Aorta (tissue), 5 donors: ENCODE data around the gene DAPK1. TPM values are rescaled to one million over a fixed set of nuclear protein-coding genes. Genes with fewer than 3 reads are reported as not detected.

Source experiments
- ATAC-seq: fragments of 200-7000 bp; cut with Tn5 transposase; one replicate; pipeline ENCODE4 v1.9.1; 2022; ENCODE audit warnings: moderate library complexity; ENCODE audit not compliant: low FRiP score
- DNase-seq, 2 donors: peaks; one replicate each; pipeline ENCODE4 v3.0.0-alpha.2; 2020
- H3K27ac ChIP-seq, 2 donors: one replicate each; pipeline ENCODE4 v1.5.1; 2013; ENCODE audit warnings: low read length in 2 of 2, mild to moderate bottlenecking in 2 of 2, moderate library complexity in 2 of 2, control low read depth in 1 of 2, inconsistent platforms in 1 of 2, low read depth in 1 of 2
- H3K27me3 ChIP-seq, 2 donors: one replicate each; pipeline ENCODE4 v1.6.1; 2013; ENCODE audit warnings: control low read depth in 1 of 2, low read length in 1 of 2, mild to moderate bottlenecking in 1 of 2, moderate library complexity in 1 of 2; ENCODE audit not compliant: insufficient read depth in 2 of 2, control insufficient read depth in 1 of 2
- H3K36me3 ChIP-seq, 2 donors: one replicate each; pipeline ENCODE4 v1.6.1; 2013; ENCODE audit warnings: control low read depth in 1 of 2, low read length in 1 of 2, mild to moderate bottlenecking in 1 of 2; ENCODE audit not compliant: insufficient read depth in 2 of 2, control insufficient read depth in 1 of 2
- H3K4me1 ChIP-seq, 2 donors: one replicate each; pipeline ENCODE4 v1.6.1; 2013; ENCODE audit warnings: low read length in 2 of 2, control low read depth in 1 of 2, mild to moderate bottlenecking in 1 of 2, moderate library complexity in 1 of 2; ENCODE audit not compliant: insufficient read depth in 2 of 2, control insufficient read depth in 1 of 2
- H3K4me3 ChIP-seq, 2 donors: one replicate each; pipeline ENCODE4 v1.5.1; 2013; ENCODE audit warnings: low read length in 2 of 2, control low read depth in 1 of 2, mild to moderate bottlenecking in 1 of 2
- H3K9me3 ChIP-seq: one replicate; pipeline ENCODE4 v1.6.1; 2013; ENCODE audit warnings: mild to moderate bottlenecking, low read length; ENCODE audit not compliant: control insufficient read depth
- WGBS, 2 donors: extraction: QIAGEN DNeasy Blood & Tissue Kit; methylation state at CpG; one replicate each; pipeline ENCODE4 v1.1.7; 2013; 5-methylcytosine and 5-hydroxymethylcytosine counted together
- intact Hi-C, 2 donors: fragments of 100-400 bp; cut with DNase I; formaldehyde crosslinking; loops; one replicate each; pipeline versions ENCODE4 v1.14.2 to v1.15.0; 2022
- polyA plus RNA-seq, 2 donors: library from polyadenylated mRNA; stranded (reverse); fragments of 200-250 nt; gene quantifications; one replicate each; pipeline ENCODE4 v1.2.3, GENCODE V29; 2013
- total RNA-seq, 2 donors: library from RNA; stranded (reverse); fragmentation: NEBNext Ultra II Directional; extraction: Animal tissue kit (Norgen Biotek cat#: 25700); gene quantifications; one replicate each; pipeline ENCODE4 v1.2.1, GENCODE V29; 2021
- donor health status: healthy with polysubstance abuse.
- donor health status: Bipolar disorder and iron deficiency.
- donor health status: DM: no; HTN: no; CAD: no.
- donor health status: DM: no; HTN: no; CAD: no.
- donor health status: DM: yes; HTN: yes; CAD: no.

Gene DAPK1
- total and polyA plus RNA-seq, 4 donors, result 6.5 to 41.7 (median 21.7) TPM

DNA sequence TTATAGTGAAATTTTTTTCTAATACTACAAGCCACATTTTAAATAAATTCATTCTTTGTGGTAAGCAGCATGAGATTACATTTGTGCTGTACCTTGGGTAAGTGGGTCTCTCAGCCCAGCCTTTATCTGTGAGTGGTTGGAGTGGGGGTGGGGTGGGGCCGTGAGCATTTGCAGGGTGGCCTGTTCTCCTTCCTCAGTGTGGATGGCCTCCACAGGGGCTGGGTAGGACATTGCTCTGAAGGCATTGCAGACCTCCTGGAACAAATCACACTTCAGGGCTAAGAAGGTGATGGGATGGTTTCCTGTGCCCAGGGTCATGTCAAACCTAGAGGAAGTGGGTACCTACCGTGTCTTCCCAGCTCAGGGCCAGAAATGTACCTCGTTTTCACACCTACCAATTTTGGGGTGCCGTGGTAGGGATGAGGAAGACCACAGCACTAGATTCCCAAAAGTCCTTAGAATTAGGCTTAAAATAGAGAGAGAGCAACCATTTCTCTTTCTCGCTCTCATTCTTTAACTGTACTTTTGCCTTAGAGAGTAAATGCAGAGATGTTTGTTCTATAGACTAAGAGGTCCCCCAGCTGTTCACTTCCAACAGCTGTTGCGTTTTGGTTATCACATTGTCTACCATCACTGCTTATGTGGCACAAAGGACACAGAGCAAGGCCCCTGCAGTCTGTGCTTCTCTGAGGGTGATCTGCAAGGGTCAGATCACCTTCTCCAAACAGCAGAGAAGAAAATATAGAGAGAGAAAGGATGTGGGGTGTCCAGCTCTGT lies 144.9 kb downstream of the DAPK1 start:
- Histone ChIP-seq H3K36me3 (no peaks in the 10 kb centered on the region), H3K4me1 (no peaks in the 10 kb centered on the region), H3K27me3 (no peaks in the 10 kb centered on the region), H3K9me3 (no peaks in the 10 kb centered on the region), H3K27ac (no peak overlapping the region), H3K4me3 (no peak overlapping the region)
- intact Hi-C loops, result no loop called here
- DNase-seq (no peak), ATAC-seq (no peak)
- 90% methylated on average over 6 of the region's 6 CpGs for whole genome bisulfite sequencing, 2 donors

DNA sequence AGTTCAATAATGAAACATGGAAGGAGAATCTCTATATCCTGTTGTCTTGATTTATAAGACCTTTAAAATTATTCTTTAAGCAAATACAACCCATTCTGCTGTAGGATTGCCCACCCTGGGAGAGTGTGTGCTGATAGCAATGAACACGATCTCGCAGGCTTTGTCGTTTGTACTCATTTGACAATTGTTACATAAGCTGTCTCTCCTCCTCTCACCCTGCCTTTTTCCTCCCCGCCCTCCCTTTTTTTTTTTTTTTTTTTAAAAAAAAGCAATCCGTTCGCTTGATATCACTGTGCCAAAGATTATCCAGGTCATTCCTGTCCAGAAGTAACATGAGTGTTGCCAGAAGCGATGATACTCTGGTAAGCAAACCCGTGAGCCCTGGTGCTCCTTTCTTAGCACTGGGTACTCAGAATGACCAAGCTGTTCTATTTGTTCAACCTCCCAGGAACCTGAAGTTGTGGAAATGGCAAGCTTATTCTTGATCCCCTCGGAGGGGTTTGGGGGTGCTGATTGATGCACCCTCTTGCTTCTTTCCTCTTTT lies 145.5 kb downstream of the DAPK1 start:
- no peak for DNase-seq
- Histone ChIP-seq H3K36me3 (no peaks in the 10 kb centered on the region), H3K27me3 (no peaks in the 10 kb centered on the region), H3K4me1 (no peaks in the 10 kb centered on the region), H3K9me3 (no peaks in the 10 kb centered on the region), H3K27ac (no peak overlapping the region), H3K4me3 (no peak overlapping the region)
- no peak for ATAC-seq
- WGBS, 2 donors, result 45 to 54% methylated on average over 8 to 9 of the region's 9 CpGs
- intact Hi-C loops, result no loop called here

DNA sequence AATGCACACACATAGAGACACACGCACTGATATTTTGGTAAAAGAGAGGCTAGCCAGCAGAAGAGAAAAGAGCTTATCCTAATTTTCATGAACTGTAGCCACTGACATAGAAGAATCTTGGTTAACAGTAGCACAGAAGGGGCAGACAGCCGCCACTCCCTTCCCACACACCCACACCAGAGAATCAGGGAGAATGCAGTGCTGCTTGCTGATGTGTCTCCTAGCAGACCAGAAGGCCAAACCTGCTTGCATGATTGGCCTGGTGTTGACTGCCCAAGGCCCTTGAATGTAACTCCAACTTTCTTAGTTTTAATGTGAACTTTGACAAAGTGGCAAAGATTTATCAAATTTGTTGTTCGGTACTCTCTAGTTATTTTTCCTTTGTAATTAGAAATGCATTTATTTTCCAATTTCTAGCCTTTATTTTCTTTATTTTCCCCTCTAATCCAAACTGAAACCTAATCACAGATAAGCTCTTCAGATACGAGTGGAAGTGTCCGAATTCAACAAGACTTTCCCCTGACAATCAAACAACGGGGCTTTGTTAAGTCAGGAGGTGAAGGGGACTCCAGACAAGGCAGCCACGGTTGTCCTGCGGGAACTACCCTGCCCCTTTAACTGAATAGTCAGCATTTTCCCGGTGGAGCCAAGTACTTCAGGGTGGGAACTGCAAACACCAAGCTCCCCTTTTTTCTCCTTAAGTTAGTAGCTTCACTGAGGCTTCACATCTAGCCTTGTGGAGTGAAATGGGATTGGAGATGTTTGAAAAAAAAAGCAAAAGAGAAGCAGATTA lies 146.3 kb downstream of the DAPK1 start:
- H3K4me1 ChIP-seq, result no peaks in the 10 kb centered on the region
- no peak for ATAC-seq
- no peak overlapping the region for H3K4me3 ChIP-seq
- no peak for DNase-seq
- no peaks in the 10 kb centered on the region for H3K36me3 ChIP-seq
- no peaks in the 10 kb centered on the region for H3K27me3 ChIP-seq
- intact Hi-C loops, result no loop called here
- H3K27ac ChIP-seq, result no peak overlapping the region
- WGBS, 2 donors, result 81 to 86% methylated on average over 9 of the region's 9 CpGs
- H3K9me3 ChIP-seq, result no peaks in the 10 kb centered on the region

DNA sequence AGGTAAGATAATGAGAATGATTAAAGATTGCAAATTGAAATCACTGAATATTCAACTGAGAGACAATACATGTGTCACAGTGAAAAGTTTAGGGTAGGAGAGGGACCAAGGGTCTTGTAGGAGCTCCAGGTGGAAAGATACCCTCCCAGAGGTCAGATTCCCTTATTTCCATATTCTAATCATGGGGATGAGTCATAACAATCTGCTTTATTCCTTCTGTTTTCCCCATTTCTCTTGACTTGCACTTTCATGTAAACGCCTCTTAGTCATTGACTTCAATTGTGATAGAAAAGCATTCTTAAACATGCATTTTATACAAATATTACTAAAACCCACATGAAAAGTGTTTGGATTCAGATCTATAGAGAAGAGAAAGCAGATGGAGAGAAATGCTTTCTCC lies 147.0 kb downstream of the DAPK1 start:
- WGBS, 2 donors, result 96 to 100% methylated on average over 1 of the region's 1 CpG
- DNase-seq, result no peak
- intact Hi-C loops, result no loop called here
- Histone ChIP-seq H3K27ac (no peak overlapping the region), H3K27me3 (no peaks in the 10 kb centered on the region), H3K9me3 (no peaks in the 10 kb centered on the region), H3K4me1 (no peaks in the 10 kb centered on the region), H3K36me3 (no peaks in the 10 kb centered on the region), H3K4me3 (no peak overlapping the region)
- no peak for ATAC-seq

DNA sequence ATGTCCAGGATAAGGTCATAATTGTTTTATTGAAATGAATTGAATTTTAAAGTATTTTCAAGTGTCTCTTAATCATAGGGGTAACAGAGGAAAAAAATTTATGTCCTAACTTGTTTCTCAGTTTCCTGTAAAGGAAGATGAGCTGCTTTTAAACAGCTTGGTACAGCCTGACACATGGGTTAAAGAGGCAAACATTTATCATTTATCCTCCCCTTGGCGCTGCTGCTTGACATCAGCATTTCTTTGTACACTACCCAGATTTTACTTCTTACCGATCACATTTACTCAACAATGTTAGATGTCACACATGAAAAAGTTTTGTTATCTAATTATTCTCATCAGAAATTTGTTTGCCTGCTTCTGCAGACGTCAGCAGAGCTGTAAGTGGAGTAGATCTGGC lies 148.9 kb downstream of the DAPK1 start:
- H3K27ac ChIP-seq, result no peak overlapping the region
- no peak for DNase-seq
- no peaks in the 10 kb centered on the region for H3K36me3 ChIP-seq
- intact Hi-C loops, result no loop called here
- H3K4me3 ChIP-seq, result no peak overlapping the region
- H3K9me3 ChIP-seq, result no peaks in the 10 kb centered on the region
- WGBS, 2 donors, result 90 to 92% methylated on average over 3 of the region's 3 CpGs
- H3K27me3 ChIP-seq, result no peaks in the 10 kb centered on the region
- no peaks in the 10 kb centered on the region for H3K4me1 ChIP-seq
- ATAC-seq, result no peak

DNA sequence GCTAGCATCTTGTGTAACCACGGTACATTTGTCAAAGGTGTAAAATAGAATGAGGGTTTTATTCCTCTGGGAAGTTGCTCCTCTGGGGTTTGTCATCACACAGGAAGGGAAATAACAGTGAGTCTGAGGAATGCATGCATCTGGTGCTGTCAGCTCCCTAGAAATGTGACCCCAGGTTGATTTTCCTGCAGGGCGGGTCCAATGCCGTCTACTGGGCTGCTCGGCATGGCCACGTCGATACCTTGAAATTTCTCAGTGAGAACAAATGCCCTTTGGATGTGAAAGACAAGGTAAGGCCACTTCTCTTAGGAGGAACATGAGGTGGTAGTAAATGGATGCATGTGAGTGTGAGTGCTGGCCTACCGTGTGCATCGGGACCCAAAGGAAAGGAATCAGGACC lies 149.4 kb downstream of the DAPK1 start:
- ATAC-seq (no peak), DNase-seq (no peak)
- no peaks in the 10 kb centered on the region for H3K27me3 ChIP-seq
- intact Hi-C loops, result no loop called here
- no peak overlapping the region for H3K4me3 ChIP-seq
- 89 to 97% methylated on average over 8 of the region's 8 CpGs for WGBS, 2 donors
- no peaks in the 10 kb centered on the region for H3K36me3 ChIP-seq
- H3K9me3 ChIP-seq, result no peaks in the 10 kb centered on the region
- H3K27ac ChIP-seq, result no peak overlapping the region
- H3K4me1 ChIP-seq, result no peaks in the 10 kb centered on the region

DNA sequence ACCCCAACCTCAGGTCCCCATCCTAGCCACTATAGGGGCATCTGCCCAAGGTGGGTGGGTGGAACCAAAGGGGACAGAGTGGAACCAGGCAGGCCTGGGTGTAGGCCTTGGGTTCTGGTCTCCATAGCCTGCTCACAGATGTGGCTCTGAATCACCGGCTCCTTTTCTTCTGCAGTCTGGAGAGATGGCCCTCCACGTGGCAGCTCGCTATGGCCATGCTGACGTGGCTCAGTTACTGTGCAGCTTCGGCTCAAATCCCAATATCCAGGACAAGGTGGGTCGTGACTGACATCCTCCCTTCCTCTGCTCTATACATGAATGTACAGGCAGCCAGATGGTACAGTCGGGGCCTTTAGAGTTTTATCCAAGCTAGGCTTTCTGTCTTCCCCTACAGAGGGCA lies 150.9 kb downstream of the DAPK1 start:
- Histone ChIP-seq H3K9me3 (no peaks in the 10 kb centered on the region), H3K4me1 (no peaks in the 10 kb centered on the region), H3K27me3 (no peaks in the 10 kb centered on the region), H3K36me3 (no peaks in the 10 kb centered on the region), H3K4me3 (no peak overlapping the region), H3K27ac (no peak overlapping the region)
- DNase-seq, result no peak
- intact Hi-C loops, result no loop called here
- ATAC-seq, result no peak
- WGBS, 2 donors, result 95 to 98% methylated on average over 7 of the region's 7 CpGs

DNA sequence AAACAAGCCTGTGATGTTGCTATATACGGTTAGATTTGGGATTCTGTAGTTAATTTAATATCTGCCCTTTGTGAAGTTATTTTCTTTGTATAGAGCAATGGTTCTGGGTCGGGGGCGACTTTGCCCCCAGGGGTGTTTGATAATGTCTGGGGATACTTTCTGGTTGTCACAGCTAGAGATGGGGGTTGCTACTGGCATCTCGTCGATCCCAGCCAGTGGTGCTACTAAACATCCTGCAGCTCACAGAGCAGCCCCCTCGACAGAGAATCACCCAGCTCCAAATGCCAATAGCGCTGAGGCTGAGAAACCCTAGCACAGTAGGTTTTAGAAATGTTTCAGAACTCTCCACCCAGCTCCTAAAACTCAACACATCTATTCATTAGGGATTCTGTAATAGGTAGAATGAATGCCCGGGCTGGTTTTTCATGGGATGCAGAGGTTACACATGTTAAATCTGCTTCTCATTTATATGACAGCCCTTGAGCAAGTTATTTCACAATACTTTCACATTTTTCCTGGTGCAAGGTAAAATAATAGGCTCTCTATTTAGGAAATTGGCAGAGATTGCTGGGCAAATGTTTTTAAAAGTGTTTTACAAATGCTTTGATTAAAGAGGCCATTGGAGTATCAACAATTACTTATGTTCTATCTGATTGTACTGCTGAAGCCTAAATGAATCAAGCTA lies 153.1 kb downstream of the DAPK1 start:
- H3K36me3 ChIP-seq, result no peaks in the 10 kb centered on the region
- no peaks in the 10 kb centered on the region for H3K9me3 ChIP-seq
- H3K27ac ChIP-seq, result no peak overlapping the region
- no peaks in the 10 kb centered on the region for H3K4me1 ChIP-seq
- no peaks in the 10 kb centered on the region for H3K27me3 ChIP-seq
- intact Hi-C loops, result no loop called here
- H3K4me3 ChIP-seq, result no peak overlapping the region
- DNase-seq, result no peak
- no peak for ATAC-seq
- 86 to 89% methylated on average over 8 of the region's 8 CpGs for WGBS, 2 donors
